Left ventricle myocardium superior (tissue), 1 donor: ENCODE results near the gene CCDC27. TPM values are rescaled to one million over a fixed set of nuclear protein-coding genes. Genes with fewer than 3 reads are reported as not detected.
"Not testable (repeated sequence)": the region's sequence is repeated elsewhere in the genome, so short reads cannot be mapped to it uniquely, and the experiment has no call there.

ENCODE experiments used
- ATAC-seq: fragments of 200-7000 bp; cut with Tn5 transposase; one replicate; pipeline ENCODE4 v1.9.1; 2020; ENCODE audit warnings: mild to moderate bottlenecking, moderate library complexity
- DNase-seq: peaks from one replicate; pipeline ENCODE4 v3.0.0-alpha.2; 2020
- intact Hi-C: fragments of 100-400 bp; cut with micrococcal nuclease; formaldehyde crosslinking; loops from one replicate; pipeline ENCODE4 v1.11.0; 2022
- total RNA-seq: library from RNA; stranded (reverse); fragmentation: NEBNext Ultra II Directional; extraction: Animal tissue kit (Norgen Biotek cat#: 25700); gene quantifications from one replicate; pipeline ENCODE4 v1.2.1, GENCODE V29; 2021
- donor health status: DM: no; HTN: yes; CAD: no; lungs with severe emphysema.

The CCDC27 gene
- total RNA-seq, 1 donor from 2014 or later: not detected

DNA sequence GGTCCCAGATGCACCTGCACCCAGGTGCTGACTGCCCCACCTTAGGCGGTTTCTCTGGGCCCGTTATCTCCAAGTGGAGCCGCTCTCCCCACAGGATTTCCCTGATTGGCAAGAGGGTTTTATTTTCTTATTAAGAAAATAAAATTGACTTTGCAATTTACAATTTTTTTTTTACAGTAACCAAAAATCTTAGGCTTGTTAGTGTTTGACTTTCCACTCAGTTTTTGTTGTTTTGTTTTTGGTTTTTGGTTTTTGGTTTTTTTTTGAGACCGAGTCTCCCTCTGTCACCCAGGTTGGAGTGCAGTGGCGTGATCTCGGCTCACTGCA, 4.8 kb upstream of the CCDC27 start:
- intact Hi-C loops: no loop called here
- DNase-seq (no peak), ATAC-seq (no peak)

DNA sequence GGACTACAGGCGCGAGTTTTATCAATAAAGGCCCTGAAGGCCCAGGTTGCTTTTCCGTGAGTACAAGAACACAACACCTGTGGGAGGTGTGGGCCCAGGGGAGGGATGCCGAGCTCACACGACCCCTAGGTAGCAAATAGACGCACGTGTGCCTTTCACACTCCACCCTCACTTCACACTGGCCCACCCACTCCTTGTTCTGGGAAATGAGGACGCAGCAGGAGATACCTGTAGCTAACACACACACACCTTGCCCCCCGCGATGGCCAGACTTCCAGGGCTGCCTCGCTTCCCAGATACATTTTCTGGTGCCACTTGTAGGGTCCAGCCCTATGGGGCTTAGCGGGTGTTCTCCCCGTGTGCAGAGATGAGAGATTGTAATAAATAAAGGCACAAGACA, 4.3 kb upstream of the CCDC27 start:
- ATAC-seq (no peak), DNase-seq (no peak)
- intact Hi-C loops: no loop called here

DNA sequence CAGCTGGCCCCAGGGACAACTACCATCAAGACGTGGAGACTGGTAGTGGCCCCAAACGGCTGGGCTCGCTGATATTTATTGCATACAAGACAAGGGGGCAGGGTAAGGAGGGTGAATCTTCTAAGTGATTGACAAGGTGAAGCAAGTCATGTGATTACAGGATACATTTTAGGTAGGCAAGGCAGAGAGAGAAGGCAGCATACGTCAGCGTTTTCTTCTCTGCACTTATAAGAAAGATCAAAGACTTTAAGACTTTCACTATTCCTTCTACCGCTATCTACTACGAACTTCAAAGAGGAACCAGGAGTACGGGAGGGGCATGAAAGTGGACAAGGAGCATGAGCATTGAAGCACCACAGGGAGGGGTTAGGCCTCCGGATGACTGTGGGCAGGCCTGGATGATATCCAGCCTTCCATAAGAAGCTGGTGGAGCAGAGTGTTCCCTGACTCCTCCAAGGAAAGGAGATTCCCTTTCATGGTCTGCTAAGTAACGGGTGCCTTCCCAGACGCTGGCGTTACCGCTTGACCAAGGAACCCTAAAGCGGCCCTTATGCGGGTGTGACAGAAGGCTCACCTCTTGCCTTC, 3.8 kb upstream of the CCDC27 start:
- intact Hi-C loops, ATAC-seq, DNase-seq: not testable (repeated sequence)

DNA sequence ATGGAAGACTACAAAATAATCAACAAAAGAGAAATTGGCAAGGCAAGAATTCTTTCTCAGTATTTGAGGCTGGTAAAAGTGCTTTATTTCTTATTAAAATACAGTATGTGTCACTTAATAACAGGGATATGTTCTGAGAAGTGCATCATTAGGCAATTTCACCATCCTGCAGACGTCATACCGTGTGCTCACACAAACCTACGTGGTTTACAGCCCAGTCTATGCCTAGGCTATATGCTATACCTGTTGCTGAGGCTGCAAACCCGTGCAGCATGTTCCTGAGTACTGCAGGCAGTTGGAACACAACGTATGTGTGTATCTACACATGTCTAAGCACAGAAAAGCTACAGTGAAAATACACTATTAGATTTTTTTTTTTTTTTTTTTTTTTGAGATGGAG, 2.7 kb upstream of the CCDC27 start:
- DNase-seq (no peak), ATAC-seq (no peak)
- intact Hi-C loops: no loop called here

DNA sequence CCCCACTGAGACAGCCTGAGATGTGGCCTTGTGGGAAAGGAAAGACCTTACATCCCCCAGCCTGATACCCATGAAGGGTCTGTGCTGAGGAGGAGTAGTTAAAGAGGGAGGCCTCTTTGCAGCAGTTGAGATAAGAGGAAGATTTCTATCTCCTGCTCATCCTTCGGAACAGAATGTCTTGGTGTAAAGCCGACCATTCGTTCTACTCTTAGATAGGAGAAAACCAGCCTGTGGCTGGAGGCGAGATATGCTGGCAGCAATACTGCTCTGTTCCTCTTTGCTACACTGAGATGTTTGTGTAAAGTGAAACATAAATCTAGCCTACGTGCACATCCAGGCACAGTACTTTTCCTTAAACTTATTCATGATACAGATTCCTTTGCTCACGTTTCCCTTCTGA, 1.5 kb upstream of the CCDC27 start:
- intact Hi-C loops: no loop called here
- no peak for DNase-seq
- ATAC-seq: no peak

DNA sequence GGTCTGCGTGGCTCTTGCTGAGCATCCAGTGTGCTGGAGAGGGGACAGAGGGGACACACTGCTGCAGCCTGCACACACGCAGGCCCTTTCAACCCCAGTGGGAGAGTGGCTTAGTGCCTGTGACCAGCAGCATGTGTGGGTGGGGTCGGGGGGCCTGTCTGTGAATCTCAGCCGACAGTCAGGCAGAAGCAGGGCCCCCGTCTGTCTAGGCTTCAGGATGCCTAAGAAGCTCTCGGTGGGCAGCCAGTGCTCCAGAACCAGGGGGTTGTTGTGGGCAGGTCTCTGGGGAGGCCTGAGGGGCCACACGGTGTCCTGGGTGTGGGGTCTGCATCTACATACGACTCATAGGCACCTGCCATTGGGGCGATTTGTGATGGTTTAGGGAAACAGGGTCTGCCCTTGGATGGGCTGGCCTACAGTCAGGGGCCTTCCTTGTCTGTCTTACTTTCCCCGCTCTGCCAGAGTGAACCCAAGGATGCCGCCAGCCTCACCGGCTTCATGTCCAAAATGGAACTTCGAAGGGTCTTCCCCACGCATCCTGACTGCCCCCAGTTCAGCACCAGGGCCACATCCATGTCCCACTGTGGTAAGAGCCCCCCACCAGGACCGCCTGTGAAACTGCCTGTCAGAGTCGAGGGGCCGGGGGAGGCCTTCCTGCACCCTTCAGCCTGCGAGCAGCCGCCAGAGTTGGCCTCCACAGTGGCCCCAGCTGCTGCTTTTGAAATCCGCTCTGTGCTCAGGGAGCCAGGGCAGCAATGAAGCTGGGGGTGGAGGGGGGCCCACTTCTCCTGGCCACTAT, 1.6 kb downstream of the CCDC27 start:
- no peak for DNase-seq
- intact Hi-C loops: no loop called here
- no peak for ATAC-seq

DNA sequence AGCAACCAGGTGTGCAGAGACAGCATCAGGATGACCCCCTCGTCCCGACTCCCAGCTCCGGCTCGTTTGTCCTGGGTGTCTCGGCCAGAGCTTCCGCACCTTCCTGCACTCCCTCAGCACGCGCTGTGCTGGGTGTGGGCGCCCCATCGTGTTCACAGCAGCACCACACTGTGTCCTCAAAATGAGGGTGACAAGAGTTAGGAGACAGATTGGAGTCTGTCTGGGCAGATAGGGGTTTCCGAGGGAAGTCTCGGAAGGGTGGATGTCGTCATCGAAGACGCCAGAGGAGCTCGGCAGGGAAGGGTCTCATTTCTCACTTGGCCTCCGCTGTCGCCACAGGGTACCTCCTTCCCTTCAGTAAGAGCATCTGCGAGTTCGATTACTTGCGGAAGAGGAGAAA, 4.1 kb downstream of the CCDC27 start:
- intact Hi-C loops: no loop called here
- DNase-seq: no peak
- no peak for ATAC-seq

DNA sequence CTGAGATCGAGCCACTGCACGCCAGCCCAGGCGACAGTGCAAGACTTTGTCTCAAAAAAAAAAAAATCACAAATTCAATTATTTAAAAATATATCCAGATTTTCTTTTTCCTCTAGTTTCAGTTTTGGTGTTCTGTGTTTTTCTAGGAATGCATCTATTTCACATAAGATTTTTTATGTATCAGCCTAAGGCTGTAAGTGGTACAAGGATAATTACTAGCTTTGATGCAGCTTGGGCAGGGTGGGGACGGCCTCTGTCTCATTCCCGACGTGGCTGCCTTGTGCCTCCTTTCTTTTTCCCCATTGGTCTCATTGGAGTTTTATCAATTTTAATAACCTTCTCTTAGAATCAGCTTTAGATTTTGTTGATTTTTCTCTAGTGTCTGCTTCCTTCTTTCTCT, 6.9 kb downstream of the CCDC27 start:
- intact Hi-C loops: no loop called here
- ATAC-seq: no peak
- DNase-seq: no peak

DNA sequence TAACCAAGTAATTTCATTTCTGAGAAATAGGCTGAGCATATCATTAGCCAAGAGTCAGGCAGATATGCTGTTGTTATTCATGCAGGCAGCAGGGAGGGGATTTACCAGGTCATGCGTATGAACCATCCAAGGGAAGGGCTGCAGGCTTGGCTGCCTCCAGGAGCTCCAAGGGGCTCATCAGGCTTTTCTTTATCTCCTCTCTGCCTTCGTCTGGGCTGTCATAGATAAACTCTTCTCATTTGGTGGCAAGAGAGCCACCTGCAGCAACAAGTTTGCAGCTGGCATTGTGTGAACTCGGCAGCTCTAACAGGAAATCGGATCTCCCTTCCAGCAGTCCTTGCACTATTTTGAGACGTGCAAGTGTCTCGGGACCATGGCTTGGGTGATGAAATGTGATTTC, 7.5 kb downstream of the CCDC27 start:
- intact Hi-C loops: no loop called here
- ATAC-seq (no peak), DNase-seq (no peak)

DNA sequence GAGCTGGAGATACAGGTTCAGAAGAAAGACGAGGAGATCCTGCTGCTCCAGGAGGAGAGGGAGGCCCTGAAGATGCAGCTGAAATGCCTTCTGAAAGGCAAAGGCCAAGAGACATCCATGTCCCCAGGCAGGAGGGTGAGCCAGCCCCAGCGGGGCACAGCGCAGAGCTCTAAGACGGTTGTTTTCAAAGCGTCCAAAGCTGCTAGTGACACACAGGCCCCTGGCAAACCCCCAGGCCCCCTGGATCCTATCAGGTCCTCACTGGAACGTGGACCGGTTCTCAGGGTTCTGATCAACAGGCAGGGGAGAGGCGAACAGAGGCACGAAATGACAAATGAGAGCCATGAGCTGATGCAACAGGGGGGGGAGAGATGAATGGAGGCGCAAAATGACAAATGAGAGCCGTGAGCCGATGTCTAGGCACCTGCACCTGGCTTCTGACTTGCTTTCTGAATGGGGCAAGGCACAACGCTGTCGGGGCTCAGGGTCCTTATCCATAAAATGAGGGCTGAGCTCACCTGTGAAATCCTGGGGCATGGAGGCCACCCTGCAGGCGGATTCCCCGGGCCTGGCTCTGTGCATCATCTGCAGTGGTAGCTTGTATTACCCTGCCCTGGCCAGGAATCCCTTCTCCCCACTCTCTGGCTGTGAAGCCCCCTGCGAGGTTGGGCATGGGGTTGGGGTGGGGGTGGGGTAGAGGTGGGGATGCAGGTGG, 9.2 kb downstream of the CCDC27 start:
- intact Hi-C loops: no loop called here
- no peak for ATAC-seq

DNA sequence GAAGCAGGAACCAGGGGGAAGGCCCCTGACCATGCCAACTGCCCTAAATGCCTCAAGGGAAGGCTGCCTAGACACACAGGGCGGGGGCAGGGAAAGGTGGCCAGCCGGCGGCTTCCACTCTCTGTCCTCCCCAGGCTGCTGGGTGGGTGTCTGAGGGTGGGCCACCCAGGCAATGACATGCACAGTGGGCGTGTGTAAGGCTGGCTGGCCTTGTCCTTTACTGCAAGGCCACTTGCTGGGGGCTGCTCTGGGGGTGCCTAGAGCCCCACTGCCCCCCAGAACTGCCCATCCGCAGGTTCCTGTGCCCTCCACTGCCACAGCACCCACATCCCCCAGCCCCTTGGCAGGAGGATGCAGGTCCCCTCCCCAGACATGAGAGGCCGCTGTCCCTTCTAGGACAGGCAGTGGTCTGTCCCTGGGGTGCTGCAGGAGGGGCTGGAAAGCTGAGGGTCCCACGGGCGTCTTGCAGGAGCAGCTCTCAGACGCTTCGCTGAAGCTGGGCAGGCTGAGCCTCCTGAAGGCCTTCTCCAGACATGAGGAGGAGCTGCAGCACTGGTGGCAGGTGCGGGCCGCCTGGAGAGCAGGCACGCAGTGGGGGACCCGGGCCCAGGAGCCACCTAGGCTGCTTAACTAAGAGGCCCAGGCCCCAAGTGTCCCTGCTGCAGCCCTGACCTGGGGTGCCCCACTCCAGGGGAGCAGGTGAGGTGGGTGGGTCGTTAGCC, 10.1 kb downstream of the CCDC27 start:
- DNase-seq (no peak), ATAC-seq (no peak)
- intact Hi-C loops: no loop called here

More for the DNA sequence above, 9.2 kb downstream of the CCDC27 start:
- DNase-seq: no peak

DNA sequence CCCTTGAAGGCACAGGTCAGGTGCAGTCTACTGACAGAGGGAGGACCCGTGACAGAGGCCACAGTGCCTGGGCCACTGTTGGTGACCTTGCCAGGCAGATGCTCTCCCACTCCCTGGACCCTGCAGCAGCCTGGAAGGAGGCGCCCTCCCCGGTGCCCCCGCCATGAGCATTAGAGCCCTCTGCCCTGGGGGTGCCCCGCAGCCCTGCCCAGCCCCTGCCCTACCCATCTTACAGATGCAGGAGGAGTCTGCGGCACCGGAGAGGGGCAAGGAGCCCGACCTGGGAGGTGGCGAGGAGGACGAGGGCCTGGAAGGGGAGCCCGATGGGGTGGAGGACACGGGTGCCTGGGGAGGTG, 10.6 kb downstream of the CCDC27 start:
- intact Hi-C loops: no loop called here
- ATAC-seq (no peak), DNase-seq (no peak)

DNA sequence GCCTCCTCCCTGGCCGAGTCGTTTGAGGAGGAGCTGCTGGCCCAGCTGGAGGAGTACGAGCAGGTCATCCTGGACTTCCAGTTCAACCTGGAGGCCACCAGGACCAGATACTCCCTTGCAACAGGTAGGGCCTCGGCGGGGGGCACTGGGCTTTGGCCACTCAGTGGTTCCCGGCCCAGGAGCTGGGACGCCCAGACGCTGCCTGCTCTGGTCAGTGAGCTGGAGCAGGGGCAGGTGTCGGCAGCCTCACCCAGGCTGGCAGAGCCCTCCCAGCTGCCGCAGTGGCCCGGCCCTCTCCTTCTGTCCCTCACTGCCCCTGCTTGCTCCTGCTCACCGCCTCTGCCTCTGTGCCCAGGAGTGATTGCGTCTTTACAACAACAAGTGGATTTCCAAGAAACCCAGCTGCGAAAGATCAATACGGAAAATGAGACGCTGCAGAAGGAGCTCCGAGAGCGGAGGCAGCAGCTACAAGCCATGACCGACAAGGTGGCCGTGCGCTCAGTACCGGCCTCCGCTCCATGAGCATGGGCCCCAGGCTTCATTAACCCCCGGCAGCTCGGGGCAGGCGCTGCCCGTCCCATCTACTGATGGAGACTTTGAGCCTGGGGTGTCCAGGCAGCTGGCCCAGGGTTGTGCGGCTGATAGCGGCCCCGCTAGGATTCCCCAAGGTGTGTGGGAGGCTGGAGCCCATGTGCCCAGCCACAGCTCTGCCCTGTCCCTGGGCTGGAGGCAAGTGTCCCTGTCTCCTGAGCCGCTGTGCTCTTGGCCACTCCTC, 11.3 kb downstream of the CCDC27 start:
- ATAC-seq (no peak), DNase-seq (no peak)
- intact Hi-C loops: no loop called here

DNA sequence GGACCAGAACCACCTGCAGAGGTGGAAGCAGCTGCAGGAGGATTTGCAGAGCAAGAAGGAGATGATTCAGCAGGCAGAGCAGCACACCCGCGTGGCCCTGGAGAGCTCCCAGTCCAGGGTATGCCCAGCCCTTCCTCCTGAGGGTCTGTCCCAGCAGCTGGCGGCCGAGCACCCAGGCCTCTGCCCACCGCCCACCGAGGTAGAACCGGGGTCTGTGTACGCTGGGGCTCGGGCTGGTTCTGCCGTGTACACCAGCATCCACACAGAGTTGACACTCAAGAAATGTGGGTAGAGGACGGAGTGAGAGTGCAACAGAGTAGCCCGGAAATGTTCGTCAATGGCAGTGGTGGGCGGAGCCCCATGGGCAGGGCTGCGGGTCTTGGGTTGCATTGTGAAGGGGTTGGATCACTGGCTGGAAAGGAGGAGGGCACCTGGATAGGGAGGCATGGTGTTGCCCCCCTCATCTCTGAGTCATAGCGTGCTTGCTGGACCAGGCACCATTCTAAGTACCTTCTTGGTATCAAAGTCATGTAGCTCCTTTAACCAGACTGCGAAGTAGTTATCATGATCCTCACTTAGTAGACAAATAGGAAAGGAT, 15.2 kb downstream of the CCDC27 start:
- intact Hi-C loops: no loop called here
- DNase-seq (no peak), ATAC-seq (no peak)

DNA sequence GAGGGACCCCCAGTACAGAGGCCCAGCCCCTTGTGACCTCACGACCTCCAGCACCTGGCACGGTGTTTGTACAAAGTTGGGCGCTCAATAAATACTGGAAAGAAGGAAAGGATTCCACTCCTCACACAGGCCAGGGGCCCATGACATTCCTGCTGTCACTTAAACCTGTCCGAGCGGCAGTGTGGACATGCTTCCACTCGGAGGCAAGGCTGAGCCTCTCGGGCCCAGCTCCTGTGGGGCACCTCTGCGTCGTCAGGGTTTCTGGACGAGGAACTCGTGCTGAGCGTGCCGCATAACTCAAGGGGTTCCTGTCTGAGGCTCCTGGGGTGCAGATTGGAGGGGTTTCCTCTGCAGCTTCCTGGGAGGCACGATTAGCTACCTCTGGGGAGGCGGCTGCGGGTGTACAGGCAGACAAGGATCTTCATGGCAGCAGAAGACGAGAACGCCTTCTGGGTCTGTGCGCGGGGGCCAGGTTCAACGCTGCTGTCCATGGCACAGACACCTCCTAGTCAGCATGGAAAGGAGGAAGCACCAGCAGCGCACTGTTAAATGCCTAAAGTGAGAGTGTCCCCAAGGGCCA, 16.7 kb downstream of the CCDC27 start:
- DNase-seq: no peak
- no peak for ATAC-seq
- intact Hi-C loops: no loop called here

DNA sequence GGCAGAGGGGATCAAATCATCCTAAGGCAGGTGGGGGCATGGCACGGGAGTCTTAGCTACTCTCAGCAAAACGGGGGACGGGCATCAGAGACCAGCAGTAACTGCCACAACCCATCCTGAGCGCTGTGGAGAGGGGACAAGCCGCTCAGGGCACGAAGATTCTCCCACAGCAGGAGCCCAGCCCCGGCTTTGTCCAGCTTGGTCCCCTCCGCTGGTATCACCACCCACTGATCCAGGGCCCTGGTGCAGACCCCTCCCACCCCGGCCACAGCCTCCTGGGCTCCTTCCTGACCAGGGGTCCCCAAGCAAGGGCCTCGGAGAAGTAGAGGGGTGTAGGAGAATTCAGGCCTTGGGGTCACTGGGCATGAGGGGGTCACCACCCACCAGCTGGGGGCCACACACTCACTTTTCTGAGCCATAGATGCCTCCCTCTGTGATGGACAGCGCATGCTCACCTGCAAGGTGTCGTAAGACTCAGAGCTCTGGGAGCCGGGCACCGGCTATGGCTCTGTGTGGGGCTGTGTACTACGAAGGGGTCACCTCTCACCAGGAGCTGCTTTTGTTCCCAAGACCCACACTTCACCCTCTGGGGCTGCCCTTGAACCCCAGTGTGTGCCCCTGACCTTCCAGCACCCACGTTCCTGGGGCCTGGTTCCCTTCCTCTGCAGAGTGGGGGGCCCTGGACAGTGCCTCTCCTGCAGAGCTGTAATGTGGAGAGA, 18.0 kb downstream of the CCDC27 start:
- intact Hi-C loops: no loop called here
- DNase-seq (no peak), ATAC-seq (no peak)

DNA sequence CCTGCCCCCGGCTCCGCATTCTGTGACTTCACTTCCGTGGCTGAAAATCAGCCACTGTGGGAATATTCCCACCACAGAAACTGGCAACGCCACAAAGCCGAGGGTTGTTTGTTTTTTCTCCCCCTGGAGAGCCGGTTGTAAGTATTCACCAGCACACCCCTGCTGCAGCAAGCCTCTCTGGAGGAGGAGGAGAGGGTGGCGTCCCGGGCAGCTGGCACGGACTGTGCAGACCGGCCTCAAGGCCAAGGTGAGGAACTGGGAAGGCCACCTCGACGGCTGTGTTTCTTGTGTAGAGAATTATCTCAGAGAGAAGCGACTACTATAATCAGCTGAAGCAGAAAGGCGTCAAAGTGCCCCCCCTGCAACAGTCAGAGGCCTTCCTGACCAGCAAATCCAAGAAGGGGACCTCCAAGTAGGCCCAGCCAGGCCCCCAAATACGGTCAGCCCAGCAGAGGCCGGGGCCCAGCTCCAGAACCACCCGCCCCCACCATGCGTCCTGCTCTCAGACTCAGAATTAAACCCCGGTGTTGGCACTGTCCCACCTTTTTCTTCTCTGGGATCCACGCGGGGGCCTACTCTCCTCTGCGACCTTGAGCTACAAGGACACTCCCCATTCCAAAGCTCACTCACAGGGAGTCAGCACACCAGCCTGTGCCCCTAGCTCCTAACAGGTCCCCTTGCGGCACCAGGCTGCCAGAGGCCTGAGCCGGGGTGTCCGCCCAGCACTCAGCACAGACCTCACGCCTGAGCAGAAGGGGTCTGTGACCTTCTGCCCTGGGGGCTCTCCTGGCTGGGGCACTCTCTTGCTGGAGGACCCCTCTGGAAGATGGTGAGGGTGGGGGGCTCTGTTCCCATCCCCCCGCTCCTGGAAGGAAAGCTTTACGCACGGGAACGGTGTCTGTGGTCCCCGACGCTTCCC, 19.1 kb downstream of the CCDC27 start:
- peak; percentile 16 for ATAC-seq
- intact Hi-C loops: no loop called here
- no peak for DNase-seq
